Measurements from ENCODE around the gene B4GALNT1.

B4GALNT1 gene

GRCh38 chr12:57603324-57603723 is 29.7 kb downstream of the B4GALNT1 start:
- Histone ChIP-seq H3K9me3 (ENCODE audit: severe bottlenecking) (no peaks in the 10 kb centered on the region), H3K4me3 (ENCODE audit: severe bottlenecking) (no peak overlapping the region), H3K27ac (ENCODE audit: poor library complexity, severe bottlenecking) (peak overlapping the region; percentile 19), H3K4me1 (ENCODE audit: insufficient read depth, poor library complexity, severe bottlenecking) (peaks cover 5% of the 10 kb centered on the region), H3K27me3 (ENCODE audit: insufficient read depth, poor library complexity, severe bottlenecking) (no peaks in the 10 kb centered on the region), H3K36me3 (ENCODE audit: low read depth) (peaks cover 19% of the 10 kb centered on the region)
- ATAC-seq (ENCODE audit: low read depth), result no peak
- TF ChIP-seq CTCF (IDR thresholded peaks at IDR 0.05; ENCODE audit: poor library complexity, severe bottlenecking), result no peak
- no peak for DNase-seq (ENCODE audit: low spot score)

DNA sequence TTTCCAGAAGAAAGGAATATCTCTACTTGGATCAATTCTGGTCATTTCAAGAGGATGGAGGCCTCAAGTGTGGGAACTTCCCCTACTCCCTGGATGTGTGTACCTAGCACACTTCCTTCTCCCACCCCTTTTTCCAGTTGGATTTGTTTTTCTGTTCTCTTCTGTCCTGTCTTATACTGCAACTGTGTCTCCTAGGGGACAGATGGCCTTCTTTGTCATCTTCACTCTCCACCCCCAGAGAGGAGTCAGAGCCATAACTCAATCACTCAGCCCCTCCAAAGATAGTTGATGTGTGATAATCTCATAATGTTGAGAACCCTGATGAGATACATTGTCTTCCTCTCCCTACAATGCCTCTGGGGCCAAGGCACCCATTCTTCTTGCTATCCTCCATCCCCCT is 30.5 kb downstream of the B4GALNT1 start:
- Histone ChIP-seq H3K27ac (ENCODE audit: poor library complexity, severe bottlenecking) (no peak overlapping the region), H3K27me3 (ENCODE audit: insufficient read depth, poor library complexity, severe bottlenecking) (no peaks in the 10 kb centered on the region), H3K4me1 (ENCODE audit: insufficient read depth, poor library complexity, severe bottlenecking) (peaks cover 5% of the 10 kb centered on the region), H3K4me3 (ENCODE audit: severe bottlenecking) (no peak overlapping the region), H3K36me3 (ENCODE audit: low read depth) (peaks cover 21% of the 10 kb centered on the region), H3K9me3 (ENCODE audit: severe bottlenecking) (no peaks in the 10 kb centered on the region)
- DNase-seq (ENCODE audit: low spot score), result no peak
- TF ChIP-seq CTCF (IDR thresholded peaks at IDR 0.05; ENCODE audit: poor library complexity, severe bottlenecking), result no peak
- ATAC-seq (ENCODE audit: low read depth), result no peak

DNA sequence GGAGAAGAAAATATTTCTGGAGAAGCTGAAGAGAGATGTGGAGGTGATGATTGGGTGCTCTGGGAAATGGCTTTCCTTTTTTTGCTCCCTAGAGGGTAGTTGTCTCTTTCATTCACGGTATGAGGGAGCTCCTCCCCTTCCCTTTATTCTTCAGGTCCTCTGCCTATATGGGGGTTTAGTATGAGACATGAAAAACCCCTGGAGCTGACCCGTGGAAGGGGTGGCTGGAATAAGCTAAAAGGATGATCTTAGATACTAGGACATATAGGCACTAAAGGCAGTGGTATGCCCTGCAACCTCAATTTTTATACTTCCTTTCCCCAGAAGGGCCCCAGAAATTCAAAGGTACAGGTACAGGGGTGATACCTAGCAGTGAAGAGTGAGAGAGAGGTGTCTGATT is 32.6 kb downstream of the B4GALNT1 start:
- Histone ChIP-seq H3K4me3 (ENCODE audit: severe bottlenecking) (no peak overlapping the region), H3K27me3 (ENCODE audit: insufficient read depth, poor library complexity, severe bottlenecking) (no peaks in the 10 kb centered on the region), H3K9me3 (ENCODE audit: severe bottlenecking) (no peaks in the 10 kb centered on the region), H3K4me1 (ENCODE audit: insufficient read depth, poor library complexity, severe bottlenecking) (peaks cover 5% of the 10 kb centered on the region), H3K36me3 (ENCODE audit: low read depth) (peaks cover 37% of the 10 kb centered on the region), H3K27ac (ENCODE audit: poor library complexity, severe bottlenecking) (no peak overlapping the region)
- ATAC-seq (ENCODE audit: low read depth), result no peak
- no peak for TF ChIP-seq CTCF (IDR thresholded peaks at IDR 0.05; ENCODE audit: poor library complexity, severe bottlenecking)
- no peak for DNase-seq (ENCODE audit: low spot score)

DNA sequence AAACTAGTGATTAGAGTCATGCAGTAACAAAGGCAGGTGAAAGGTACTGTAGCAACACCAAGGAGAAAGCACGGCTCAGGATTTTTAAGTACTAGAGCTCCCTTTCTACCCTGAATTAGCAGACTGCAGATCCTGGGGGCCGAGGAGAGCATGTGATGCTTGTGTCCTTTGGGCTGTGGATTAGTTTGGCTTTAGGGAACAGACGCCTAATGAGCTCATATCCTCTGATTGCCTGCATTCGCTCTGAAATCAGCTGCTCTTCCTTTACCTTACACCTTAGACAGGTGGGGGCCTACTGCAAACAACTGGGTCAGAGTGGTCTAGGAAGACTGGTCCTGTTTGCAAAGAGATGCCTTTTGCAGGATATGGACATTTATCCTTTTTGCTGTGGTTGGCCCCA is 39.8 kb downstream of the B4GALNT1 start:
- TF ChIP-seq CTCF (IDR thresholded peaks at IDR 0.05; ENCODE audit: poor library complexity, severe bottlenecking), result no peak
- Histone ChIP-seq H3K4me1 (ENCODE audit: insufficient read depth, poor library complexity, severe bottlenecking) (peaks cover 13% of the 10 kb centered on the region), H3K27me3 (ENCODE audit: insufficient read depth, poor library complexity, severe bottlenecking) (no peaks in the 10 kb centered on the region), H3K36me3 (ENCODE audit: low read depth) (peaks cover 34% of the 10 kb centered on the region), H3K4me3 (ENCODE audit: severe bottlenecking) (no peak overlapping the region), H3K9me3 (ENCODE audit: severe bottlenecking) (no peaks in the 10 kb centered on the region), H3K27ac (ENCODE audit: poor library complexity, severe bottlenecking) (no peak overlapping the region)
- ATAC-seq (ENCODE audit: low read depth), result no peak
- DNase-seq (ENCODE audit: low spot score), result no peak

DNA sequence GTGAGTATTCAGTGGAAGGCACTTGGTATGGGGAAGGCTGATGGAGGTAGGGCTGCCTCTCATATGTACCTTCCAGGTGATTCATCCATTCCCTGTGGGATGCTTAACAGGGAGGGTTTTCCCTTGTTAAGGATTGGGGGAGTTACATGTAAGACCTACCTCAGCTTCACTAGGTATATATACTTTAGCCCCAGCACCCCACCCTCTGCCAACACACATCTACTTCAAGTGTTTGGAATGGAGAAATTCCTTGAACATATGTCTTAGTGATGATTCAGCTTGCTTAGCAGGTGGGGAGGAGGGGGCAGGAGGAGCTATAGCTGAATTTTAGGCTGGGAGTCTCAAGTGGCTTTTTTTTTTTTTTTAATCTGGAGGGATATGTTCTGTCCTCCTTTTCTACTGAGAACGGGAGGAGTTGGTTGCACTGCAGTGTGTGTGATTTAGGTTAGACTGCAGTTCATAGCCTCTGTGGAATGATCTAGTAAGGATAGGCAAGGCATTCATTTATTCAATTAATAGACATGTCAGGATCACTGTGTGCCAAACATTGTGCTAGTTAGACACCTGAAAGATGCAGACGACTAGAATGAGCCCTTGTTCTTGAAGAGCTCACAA is 40.3 kb downstream of the B4GALNT1 start:
- TF ChIP-seq CTCF (IDR thresholded peaks at IDR 0.05; ENCODE audit: poor library complexity, severe bottlenecking), result no peak
- no peaks in the 10 kb centered on the region for H3K9me3 ChIP-seq (ENCODE audit: severe bottlenecking)
- H3K36me3 ChIP-seq (ENCODE audit: low read depth), result peaks cover 34% of the 10 kb centered on the region
- H3K27me3 ChIP-seq (ENCODE audit: insufficient read depth, poor library complexity, severe bottlenecking), result no peaks in the 10 kb centered on the region
- no peak for DNase-seq (ENCODE audit: low spot score)
- H3K27ac ChIP-seq (ENCODE audit: poor library complexity, severe bottlenecking), result peak overlapping the region; percentile 43
- H3K4me3 ChIP-seq (ENCODE audit: severe bottlenecking), result no peak overlapping the region
- H3K4me1 ChIP-seq (ENCODE audit: insufficient read depth, poor library complexity, severe bottlenecking), result peaks cover 13% of the 10 kb centered on the region
- ATAC-seq (ENCODE audit: low read depth), result peak; percentile 30; the same call in 1 of the 3 replicates
